Measurements from ENCODE around the gene TMEM269. TPM values are rescaled to one million over a fixed set of nuclear protein-coding genes. Genes with fewer than 3 reads are reported as not detected.

The TMEM269 gene
- total and polyA plus RNA-seq, 9 of the 15 experiments (the other 6 are each of a cell fraction or from before 2014, with no cell fraction given) = 0.09 to 0.49 (median 0.21) TPM

- ChIA-PET CTCF (ENCODE audit: low intra/inter-chr PET ratio) (no interaction called here), POLR2A (interaction anchor here (0.6 to 2.8 kb wide), 3 partner anchors 10 to 274 kb away, joined by 3 to 15 read pairs (median 5); partner anchors contain the start of genes C1orf50 and P3H1)
- Histone ChIP-seq H3K9ac (ENCODE audit: insufficient read depth in 1 of 2, low read depth in 2 of 2, low read length in 2 of 2) (peak overlapping the region in 1 of 2 experiments; percentile 29; a peak in 1 of 4 replicates), H2AFZ (ENCODE audit: low read depth, low read length) (no peak overlapping the region), H3K36me3 (ENCODE audit: control insufficient read depth, insufficient read depth, low read length) (peaks cover 81% of the 10 kb centered on the region), H3K9me3 (replicated peaks; ENCODE audit: control insufficient read depth, insufficient read depth, low read depth, low read length) (no peaks in the 10 kb centered on the region), H3K4me2 (ENCODE audit: insufficient read depth, low read length) (no peak overlapping the region), H4K20me1 (replicated peaks; ENCODE audit: control insufficient read depth, insufficient read depth, low read length) (0 out of 2 replicates have a peak, but pooled peaks cover 4% of the 10 kb centered on the region), H3K9me1 (ENCODE audit: control insufficient read depth, insufficient read depth, low read length) (peaks cover 4% of the 10 kb centered on the region), H3K4me1 (replicated peaks in 1 of 2; ENCODE audit: control insufficient read depth in 2 of 2, insufficient read depth in 2 of 2, low read length in 2 of 2) (peaks cover 0 to 4% of the 10 kb centered on the region in 2 experiments; a peak in 3 of 5 replicates), H3K4me3 (no peak overlapping the region), H3K79me2 (ENCODE audit: control insufficient read depth, insufficient read depth, low read length) (no peaks in the 10 kb centered on the region; the same call in 2 of the 3 replicates), H3K27me3 (ENCODE audit: control insufficient read depth in 2 of 2, insufficient read depth in 2 of 2, low read length in 2 of 2) (no peaks in the 10 kb centered on the region), H3K27ac (ENCODE audit: extremely low read depth, low read depth, low read length) (no peak overlapping the region)
- no TSS peak for BruUV-seq (replicated peaks)
- TF ChIP-seq ETS2 (tag; IDR thresholded peaks at IDR 0.05; ENCODE audit: borderline replicate concordance, poor library complexity, severe bottlenecking) (no peak), ZBTB8A (IDR thresholded peaks at IDR 0.05; ENCODE audit: partially characterized antibody) (no peak), MED1 (CRISPR knock-in tag; IDR thresholded peaks at IDR 0.05; ENCODE audit: borderline replicate concordance) (no peak), YBX1 (IDR thresholded peaks at IDR 0.05) (no peak), IFI16 (CRISPR knock-in tag; IDR thresholded peaks at IDR 0.05) (no peak)
- TF ChIP-seq, protein P1, sequence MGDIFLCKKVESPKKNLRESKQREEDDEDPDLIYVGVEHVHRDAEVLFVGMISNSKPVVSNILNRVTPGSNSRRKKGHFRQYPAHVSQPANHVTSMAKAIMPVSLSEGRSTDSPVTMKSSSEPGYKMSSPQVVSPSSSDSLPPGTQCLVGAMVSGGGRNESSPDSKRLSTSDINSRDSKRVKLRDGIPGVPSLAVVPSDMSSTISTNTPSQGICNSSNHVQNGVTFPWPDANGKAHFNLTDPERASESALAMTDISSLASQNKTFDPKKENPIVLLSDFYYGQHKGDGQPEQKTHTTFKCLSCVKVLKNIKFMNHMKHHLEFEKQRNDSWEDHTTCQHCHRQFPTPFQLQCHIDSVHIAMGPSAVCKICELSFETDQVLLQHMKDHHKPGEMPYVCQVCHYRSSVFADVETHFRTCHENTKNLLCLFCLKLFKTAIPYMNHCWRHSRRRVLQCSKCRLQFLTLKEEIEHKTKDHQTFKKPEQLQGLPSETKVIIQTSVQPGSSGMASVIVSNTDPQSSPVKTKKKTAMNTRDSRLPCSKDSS (IDR thresholded peaks at IDR 0.05; ENCODE audit: low read depth, partially characterized antibody) = no peak
- FAIRE-seq (no peak), DNase-seq (ENCODE audit: extremely low read depth in 1 of 4, low spot score in 3 of 4) (no peak), ATAC-seq (no peak)
- intact Hi-C loops (cut with micrococcal nuclease) = loop anchor here (2.0 kb wide), 1 partner anchor 179 kb away; no protein-coding TSS in a partner anchor
- in situ Hi-C loops (cut with MboI) = no loop called here
These were observed 26.9 kb upstream of the TMEM269 start for GRCh38 chr1:42757892-42758275.
